KOPT-K1 (cell line): ENCODE data around the gene DHH.
A peak's percentile ranks its signal among the peaks of the same experiment; 100 is the strongest.

Source experiments
- H3K27ac ChIP-seq: fragments of 200-600 bp; sonication (generic); 2 replicates; pipeline ENCODE4 v1.5.1; 2016; ENCODE audit warnings: antibody characterized with exemption, mild to moderate bottlenecking, low read depth, low read length; ENCODE audit not compliant: poor library complexity, severe bottlenecking
- H3K36me3 ChIP-seq: fragments of 200-600 bp; sonication (generic); 2 replicates; pipeline ENCODE4 v1.5.1; 2017; ENCODE audit warnings: antibody characterized with exemption, mild to moderate bottlenecking, low read length, moderate library complexity; ENCODE audit not compliant: insufficient read depth
- H3K9me3 ChIP-seq: fragments of 200-600 bp; sonication (generic); 2 replicates; pipeline ENCODE4 v1.5.1; 2017; ENCODE audit warnings: antibody characterized with exemption, low read length, mild to moderate bottlenecking; ENCODE audit not compliant: insufficient read depth, poor library complexity, severe bottlenecking

Gene DHH

DNA sequence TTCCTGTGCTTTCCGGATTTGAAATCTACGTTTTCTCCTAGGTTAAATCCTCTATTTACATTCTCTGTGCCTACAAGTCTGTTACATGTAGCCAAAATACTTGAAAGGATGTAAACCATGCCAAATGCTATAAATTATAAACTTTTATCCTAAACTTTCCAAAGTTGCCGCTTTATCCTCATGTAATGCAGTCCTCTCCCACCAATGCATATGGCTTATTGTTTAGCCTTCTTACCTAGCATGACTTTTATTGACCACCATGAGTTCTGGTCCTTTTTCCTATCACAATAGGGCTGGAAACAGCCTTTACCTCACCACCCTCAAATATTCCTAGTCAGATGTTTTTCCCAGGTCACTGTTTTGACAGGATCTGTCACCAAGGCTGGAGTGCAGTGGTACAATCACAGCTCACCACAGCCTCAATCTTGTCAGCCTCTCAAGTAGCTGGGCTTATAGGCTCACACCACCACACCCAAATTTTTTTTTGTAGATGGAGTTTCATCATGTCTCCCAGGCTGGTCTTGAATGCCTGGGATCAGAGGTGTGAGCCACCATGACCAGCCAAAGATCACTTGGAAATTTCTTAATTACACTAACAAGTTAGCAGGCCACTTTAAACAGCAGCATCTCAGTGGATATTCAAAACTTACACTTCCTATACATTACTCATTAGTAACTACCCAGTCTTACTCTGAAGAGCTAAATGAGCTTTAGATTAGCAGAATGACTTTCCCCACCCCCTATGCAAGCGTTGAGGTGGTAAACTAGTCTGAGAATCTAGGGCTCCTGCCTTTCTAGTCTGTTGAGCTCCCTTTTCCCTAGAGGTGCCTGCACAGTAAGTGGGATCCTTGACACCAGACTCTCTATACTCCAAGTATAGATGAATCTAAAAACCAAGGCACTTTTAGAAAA is 32.5 kb upstream of the DHH start:
- Histone ChIP-seq H3K27ac (no peak overlapping the region), H3K36me3 (peaks cover 44% of the 10 kb centered on the region), H3K9me3 (no peaks in the 10 kb centered on the region)

- no peaks in the 10 kb centered on the region for H3K9me3 ChIP-seq
- no peaks in the 10 kb centered on the region for H3K36me3 ChIP-seq
- H3K27ac ChIP-seq: no peak overlapping the region
Observed at GRCh38 chr12:49121047-49121696, 26.6 kb upstream of the DHH start.

DNA sequence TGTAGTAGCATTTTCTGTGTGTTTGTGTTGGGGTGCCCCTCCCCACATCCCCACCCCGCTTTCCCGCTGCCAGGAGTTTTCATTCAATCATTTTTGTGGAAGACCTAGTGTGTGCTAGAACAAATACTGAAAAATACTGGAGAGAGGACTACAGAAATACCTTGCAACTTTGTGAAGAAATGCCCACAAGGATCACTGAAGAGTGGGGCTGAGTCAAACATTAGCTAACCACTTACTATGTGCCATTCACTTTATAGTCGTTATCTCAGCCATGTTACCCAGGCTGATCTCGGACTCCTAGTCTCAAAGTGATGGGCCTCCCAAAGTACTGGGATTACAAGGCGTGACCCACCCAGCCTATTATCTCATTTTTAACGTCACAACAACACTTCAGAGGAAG is 16.6 kb upstream of the DHH start:
- no peaks in the 10 kb centered on the region; the same call in 1 of the 2 replicates for H3K36me3 ChIP-seq
- no peaks in the 10 kb centered on the region for H3K9me3 ChIP-seq
- peak overlapping the region; percentile 66 for H3K27ac ChIP-seq

DNA sequence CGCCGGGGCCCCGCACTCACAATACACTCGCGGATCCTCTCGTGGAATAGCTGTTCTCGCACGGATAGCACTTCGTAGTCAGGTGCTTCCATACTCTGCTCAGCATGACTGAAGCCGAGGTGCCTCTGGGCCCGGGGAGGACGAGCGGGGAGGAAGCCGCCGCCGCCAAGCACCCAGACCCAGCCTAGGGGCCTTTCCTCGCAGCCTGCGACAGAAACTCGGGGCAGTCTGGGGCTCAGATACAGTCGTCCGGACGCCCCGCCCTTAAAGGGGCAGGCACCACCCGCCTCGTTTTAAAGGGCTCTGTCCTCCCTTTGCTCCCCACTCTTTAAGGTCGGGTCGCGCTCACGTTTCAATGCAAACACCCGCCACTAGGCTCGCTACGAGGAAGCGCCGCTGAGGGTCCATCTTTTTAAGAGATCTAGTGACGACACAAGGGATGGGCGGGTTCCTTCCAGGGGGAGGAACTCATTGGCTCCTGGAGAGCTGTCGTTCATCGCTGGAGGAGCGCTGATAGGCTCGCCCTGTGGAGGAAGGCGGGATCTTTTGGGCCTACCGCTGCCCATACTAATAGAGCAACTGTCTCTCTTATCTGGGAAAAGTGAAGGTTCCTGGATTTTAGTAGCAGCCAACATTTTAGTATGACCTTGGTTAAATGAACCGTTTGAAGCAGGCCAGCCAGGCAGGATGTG is 16.0 kb upstream of the DHH start, which contains the start of gene LMBR1L:
TSS of gene LMBR1L (minus strand) at position 384 of the 692 bp plus-strand sequence. CDS start at position 92, 292 bp downstream.
- Histone ChIP-seq H3K9me3 (no peaks in the 10 kb centered on the region), H3K36me3 (no peaks in the 10 kb centered on the region; the same call in 1 of the 2 replicates), H3K27ac (peak within 1 kb of the TSS; percentile 66)

DNA sequence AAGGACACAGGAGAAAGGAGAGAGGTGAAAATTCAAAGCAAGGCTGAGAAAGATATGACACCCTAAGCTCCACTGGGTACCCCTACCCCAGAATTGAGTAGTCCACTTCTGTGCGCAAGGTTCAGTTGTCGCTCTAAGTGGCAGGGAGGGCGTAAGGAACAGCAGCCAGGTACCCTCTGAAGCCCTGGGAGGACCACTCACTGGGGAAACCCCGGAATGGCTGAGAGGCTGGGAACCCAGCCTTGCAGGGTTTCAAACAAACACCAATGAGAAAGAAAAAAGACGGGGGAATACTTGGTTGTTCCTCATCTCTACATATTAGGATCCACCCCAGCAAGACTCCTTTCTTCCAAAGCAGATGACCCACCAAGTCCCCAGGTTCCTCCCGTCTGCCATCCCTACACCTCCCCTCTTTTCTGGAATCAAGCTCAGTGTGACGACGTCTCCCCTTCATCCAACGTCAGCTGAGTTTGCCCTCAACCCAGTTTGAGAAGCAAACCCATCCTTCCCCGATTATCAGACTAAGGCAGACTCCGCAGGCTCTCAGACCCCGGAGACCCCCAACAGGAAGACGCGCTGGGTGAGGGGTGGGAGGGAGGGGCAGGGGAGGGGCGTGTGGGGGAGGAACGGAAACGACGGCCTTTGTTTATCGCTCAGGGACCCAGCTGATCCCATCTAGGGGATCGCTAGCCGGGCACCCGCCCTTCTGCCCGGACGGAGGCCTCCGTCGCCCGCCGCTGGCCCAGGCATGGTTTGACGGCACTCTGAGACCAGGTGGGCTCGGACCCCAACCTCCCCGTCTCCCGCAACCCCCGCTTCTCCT is 15.3 kb upstream of the DHH start:
- Histone ChIP-seq H3K36me3 (peaks cover 3% of the 10 kb centered on the region; the same call in 1 of the 2 replicates), H3K27ac (peak overlapping the region; percentile 66), H3K9me3 (no peaks in the 10 kb centered on the region)

DNA sequence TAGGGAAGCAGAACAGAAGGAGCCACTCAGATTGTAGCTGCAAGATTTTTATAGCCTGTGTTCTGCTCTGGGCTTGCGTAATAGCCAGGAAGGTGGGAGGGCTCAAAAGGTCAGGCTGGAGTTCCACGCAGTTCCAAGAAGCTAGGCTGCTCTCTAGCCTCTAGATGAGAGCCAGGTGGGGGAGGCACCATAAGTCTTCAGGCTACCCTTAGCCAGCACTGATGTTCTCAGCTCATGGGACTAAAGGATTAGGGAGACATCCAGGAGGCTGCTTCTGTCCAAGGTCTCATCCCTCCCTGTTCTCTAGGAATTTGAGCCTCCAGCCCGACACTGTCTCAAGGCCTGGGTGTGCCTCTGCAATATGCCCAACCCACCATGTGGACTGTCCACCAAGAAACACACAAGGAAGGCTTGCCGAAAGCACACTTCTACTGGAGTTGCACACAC is 14.4 kb upstream of the DHH start:
- Histone ChIP-seq H3K9me3 (no peaks in the 10 kb centered on the region), H3K36me3 (peaks cover 11% of the 10 kb centered on the region), H3K27ac (no peak overlapping the region)

- Histone ChIP-seq H3K27ac (no peak overlapping the region), H3K9me3 (no peaks in the 10 kb centered on the region), H3K36me3 (peaks cover 45% of the 10 kb centered on the region)
Observed at GRCh38 chr12:49105504-49106084, 11.0 kb upstream of the DHH start.

- no peak overlapping the region for H3K27ac ChIP-seq
- no peaks in the 10 kb centered on the region for H3K9me3 ChIP-seq
- H3K36me3 ChIP-seq: peaks cover 53% of the 10 kb centered on the region
Observed at GRCh38 chr12:49104822-49105221, 10.2 kb upstream of the DHH start.

DNA sequence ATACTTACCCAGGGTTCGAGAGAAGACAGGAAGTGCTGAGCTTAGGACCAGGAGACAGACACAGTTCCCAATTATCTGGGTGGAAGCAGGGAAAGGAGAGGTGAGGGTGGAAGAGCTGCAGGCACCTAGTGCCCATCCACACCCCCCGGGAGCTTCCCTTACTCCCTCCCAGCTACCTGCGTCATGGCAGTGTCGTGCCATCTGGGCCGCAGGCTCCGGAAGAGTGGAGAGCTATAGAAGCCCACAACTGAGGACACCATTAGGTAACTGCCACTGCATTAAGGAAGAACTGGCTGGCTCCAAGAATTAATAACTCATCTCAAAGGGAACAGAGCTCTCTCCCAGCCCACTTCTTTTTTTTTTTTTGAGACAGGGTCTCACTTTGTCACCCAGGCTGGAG is 5.8 kb upstream of the DHH start:
- peaks cover 68% of the 10 kb centered on the region for H3K36me3 ChIP-seq
- H3K9me3 ChIP-seq: no peaks in the 10 kb centered on the region

GRCh38 chr12:49098703-49099102 is 4.1 kb upstream of the DHH start:
- H3K27ac ChIP-seq: no peak overlapping the region
- H3K36me3 ChIP-seq: peaks cover 54% of the 10 kb centered on the region
- H3K9me3 ChIP-seq: no peaks in the 10 kb centered on the region

More for the DNA sequence above, 5.8 kb upstream of the DHH start:
- H3K27ac ChIP-seq: no peak overlapping the region

- Histone ChIP-seq H3K27ac (no peak overlapping the region), H3K36me3 (peaks cover 47% of the 10 kb centered on the region), H3K9me3 (no peaks in the 10 kb centered on the region)
Observed at GRCh38 chr12:49098035-49098451, 3.4 kb upstream of the DHH start.

GRCh38 chr12:49097381-49097780 is 2.8 kb upstream of the DHH start:
- Histone ChIP-seq H3K27ac (no peak overlapping the region), H3K9me3 (no peaks in the 10 kb centered on the region), H3K36me3 (peaks cover 40% of the 10 kb centered on the region)

DNA sequence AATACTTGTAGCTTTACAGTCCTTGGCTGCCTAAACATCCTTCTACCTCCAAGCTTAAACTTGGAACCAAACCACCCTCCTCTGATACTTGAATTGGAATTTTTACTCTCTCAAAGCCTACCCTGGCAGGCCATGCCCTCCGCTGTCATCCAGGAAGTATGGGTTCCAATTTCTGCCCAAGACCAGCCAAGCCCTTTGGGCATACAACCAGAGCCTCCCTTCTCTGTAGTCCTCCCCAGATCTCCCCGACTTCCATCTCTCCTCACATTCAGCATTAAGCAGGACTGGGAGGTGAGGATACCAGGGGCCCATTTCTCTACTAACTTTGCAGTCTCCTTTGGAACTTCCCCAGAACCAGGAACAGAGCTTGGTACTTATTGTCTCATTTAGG is 369 bp upstream of the DHH start:
- Histone ChIP-seq H3K27ac (no peak overlapping the region), H3K36me3 (peaks cover 16% of the 10 kb centered on the region; the same call in 1 of the 2 replicates), H3K9me3 (no peaks in the 10 kb centered on the region)

DNA sequence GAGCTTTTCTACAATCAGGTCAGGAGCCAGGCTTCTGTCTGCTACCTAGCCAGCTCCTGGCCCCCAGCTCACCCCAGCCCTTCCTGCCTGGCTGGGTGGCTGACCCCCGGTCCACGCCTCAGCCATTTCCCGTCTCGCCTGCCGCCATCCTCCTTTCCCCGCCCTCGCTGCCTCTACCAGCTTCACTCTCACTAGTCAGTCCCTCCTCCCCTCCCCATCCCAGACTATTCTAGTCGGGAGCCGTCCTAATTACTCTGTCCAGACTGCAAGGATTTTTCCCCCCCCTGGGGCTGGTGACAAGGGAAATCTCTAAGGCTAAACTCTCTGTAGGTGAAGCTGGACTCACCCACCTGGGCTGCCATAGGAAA is 825 bp downstream of the DHH start:
- Histone ChIP-seq H3K36me3 (peaks cover 10% of the 10 kb centered on the region; the same call in 1 of the 2 replicates), H3K9me3 (no peaks in the 10 kb centered on the region), H3K27ac (no peak overlapping the region)
